SJSA1 (cell line): ENCODE results near the gene RTCA. TPM values are rescaled to one million over a fixed set of nuclear protein-coding genes. Genes with fewer than 3 reads are reported as not detected.

ENCODE experiments used
- DNase-seq, 2 experiments: peaks; one replicate each; pipeline ENCODE4 v3.0.0-alpha.2; 2015 to 2020; ENCODE audit warnings: low spot score in 2 of 2, low read depth in 1 of 2
- H3K27ac ChIP-seq: fragments of 250-450 bp; sonication (Bioruptor Pico); 2 replicates; pipeline ENCODE4 v1.5.1; 2020; ENCODE audit warnings: mild to moderate bottlenecking, moderate library complexity
- H3K27me3 ChIP-seq: fragments of 250-450 bp; sonication (Bioruptor Pico); replicated peaks from 2 replicates; pipeline ENCODE4 v1.5.1; 2020; ENCODE audit warnings: mild to moderate bottlenecking, moderate library complexity
- H3K36me3 ChIP-seq: fragments of 250-450 bp; sonication (Bioruptor Pico); 2 replicates; pipeline ENCODE4 v1.5.1; 2020; ENCODE audit warnings: mild to moderate bottlenecking
- H3K4me1 ChIP-seq: fragments of 250-450 bp; sonication (Bioruptor Pico); replicated peaks from 2 replicates; pipeline ENCODE4 v1.6.1; 2021; ENCODE audit warnings: mild to moderate bottlenecking
- H3K4me3 ChIP-seq: fragments of 250-450 bp; sonication (Bioruptor Pico); 2 replicates; pipeline ENCODE4 v1.5.1; 2020; ENCODE audit warnings: mild to moderate bottlenecking
- H3K9me3 ChIP-seq: fragments of 250-450 bp; sonication (Bioruptor Pico); replicated peaks from 2 replicates; pipeline ENCODE4 v1.5.1; 2020; ENCODE audit warnings: mild to moderate bottlenecking
- total RNA-seq: library from RNA; depleted of rRNA; stranded (reverse); fragments of >200 nt; shearing (Covaris generic); gene quantifications from 2 replicates; pipeline ENCODE4 v1.2.3, GENCODE V29; 2014

RTCA gene
- total RNA-seq, 1 experiment from 2014 or later, result 43.5 TPM

DNA sequence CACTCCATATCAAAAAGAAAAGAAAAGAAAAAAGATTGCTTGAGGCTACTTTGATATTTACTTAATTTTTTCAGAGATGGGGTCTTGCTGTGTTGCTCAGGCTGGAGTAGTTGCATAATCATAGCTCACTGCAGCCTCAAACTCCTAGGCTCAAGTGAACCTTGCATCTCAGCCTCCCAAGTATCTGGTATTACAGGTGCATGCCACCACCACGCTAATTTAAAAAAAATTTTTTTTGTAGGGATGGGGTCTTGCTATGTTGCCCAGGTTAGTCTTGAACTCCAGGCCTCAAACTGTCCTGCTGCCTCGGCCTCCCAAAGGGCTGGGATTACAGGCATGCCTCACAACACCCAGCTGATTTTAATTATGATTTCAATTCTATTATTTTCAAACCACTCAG lies 38.2 kb downstream of the RTCA start:
- no peak for DNase-seq
- Histone ChIP-seq H3K9me3 (no peaks in the 10 kb centered on the region), H3K4me3 (no peak overlapping the region), H3K27ac (no peak overlapping the region), H3K36me3 (no peaks in the 10 kb centered on the region), H3K4me1 (no peaks in the 10 kb centered on the region), H3K27me3 (no peaks in the 10 kb centered on the region)

GRCh38 chr1:100304921-100305320 lies 38.9 kb downstream of the RTCA start:
- no peaks in the 10 kb centered on the region for H3K27me3 ChIP-seq

DNA sequence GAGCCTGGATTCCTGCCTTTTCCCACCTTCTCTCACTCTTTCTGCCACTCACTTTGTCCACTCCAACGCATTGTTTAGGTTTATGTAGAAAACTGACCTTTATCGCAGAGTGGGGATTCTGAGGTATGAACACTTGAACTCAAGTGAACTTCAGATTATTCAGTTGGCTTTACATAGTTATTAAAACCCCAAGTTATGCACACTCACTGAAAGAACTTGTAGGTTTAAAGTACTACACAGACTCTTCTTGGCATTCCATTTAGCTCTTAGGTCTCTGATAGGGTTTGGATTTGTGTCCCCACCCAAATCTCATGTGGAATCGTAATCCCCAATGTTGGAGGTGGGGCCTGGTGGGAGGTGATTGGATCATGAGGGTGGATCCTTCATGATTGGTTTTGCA lies 39.9 kb downstream of the RTCA start:
- Histone ChIP-seq H3K27me3 (no peaks in the 10 kb centered on the region), H3K27ac (no peak overlapping the region), H3K4me3 (no peak overlapping the region), H3K36me3 (no peaks in the 10 kb centered on the region), H3K4me1 (no peaks in the 10 kb centered on the region), H3K9me3 (no peaks in the 10 kb centered on the region)
- no peak for DNase-seq

More at GRCh38 chr1:100304921-100305320, 38.9 kb downstream of the RTCA start:
- Histone ChIP-seq H3K27ac (no peak overlapping the region), H3K36me3 (no peaks in the 10 kb centered on the region), H3K4me3 (no peak overlapping the region), H3K9me3 (no peaks in the 10 kb centered on the region), H3K4me1 (no peaks in the 10 kb centered on the region)
- no peak for DNase-seq

DNA sequence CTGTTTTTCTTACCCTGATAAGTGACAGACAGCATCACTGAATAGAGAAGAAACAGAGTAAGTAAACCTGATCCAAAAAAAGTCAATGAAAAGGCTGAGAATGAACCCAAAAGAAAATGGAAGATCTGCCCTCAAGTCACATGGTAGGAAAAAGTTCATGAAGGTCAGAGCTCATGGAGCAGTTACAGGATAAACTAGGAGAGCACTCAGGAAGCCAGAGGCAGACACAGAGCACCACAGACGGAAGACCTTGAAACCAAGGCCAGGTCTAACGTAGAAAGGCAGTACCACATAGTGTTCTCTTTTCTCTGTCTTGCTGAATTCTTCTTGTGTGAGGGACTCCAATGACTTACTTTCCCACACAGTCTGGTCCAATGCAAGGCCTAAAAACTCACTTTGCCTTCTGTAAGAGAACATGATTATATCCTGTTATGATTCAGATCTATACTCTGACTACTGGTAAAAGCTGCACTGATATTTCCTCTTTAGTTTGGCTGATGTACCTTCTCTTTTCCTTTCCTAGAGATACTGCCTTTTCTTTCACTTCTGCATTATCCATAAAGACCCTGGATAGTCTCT lies 40.8 kb downstream of the RTCA start:
- no peaks in the 10 kb centered on the region for H3K36me3 ChIP-seq

GRCh38 chr1:100308777-100309176 lies 42.8 kb downstream of the RTCA start:
- Histone ChIP-seq H3K9me3 (no peaks in the 10 kb centered on the region), H3K36me3 (no peaks in the 10 kb centered on the region), H3K27me3 (no peaks in the 10 kb centered on the region), H3K4me3 (no peak overlapping the region), H3K27ac (no peak overlapping the region), H3K4me1 (no peaks in the 10 kb centered on the region)
- no peak for DNase-seq

More for the DNA sequence above, 40.8 kb downstream of the RTCA start:
- no peak for DNase-seq
- no peak overlapping the region for H3K27ac ChIP-seq
- H3K4me3 ChIP-seq, result no peak overlapping the region
- H3K27me3 ChIP-seq, result no peaks in the 10 kb centered on the region
- H3K9me3 ChIP-seq, result no peaks in the 10 kb centered on the region
- H3K4me1 ChIP-seq, result no peaks in the 10 kb centered on the region

DNA sequence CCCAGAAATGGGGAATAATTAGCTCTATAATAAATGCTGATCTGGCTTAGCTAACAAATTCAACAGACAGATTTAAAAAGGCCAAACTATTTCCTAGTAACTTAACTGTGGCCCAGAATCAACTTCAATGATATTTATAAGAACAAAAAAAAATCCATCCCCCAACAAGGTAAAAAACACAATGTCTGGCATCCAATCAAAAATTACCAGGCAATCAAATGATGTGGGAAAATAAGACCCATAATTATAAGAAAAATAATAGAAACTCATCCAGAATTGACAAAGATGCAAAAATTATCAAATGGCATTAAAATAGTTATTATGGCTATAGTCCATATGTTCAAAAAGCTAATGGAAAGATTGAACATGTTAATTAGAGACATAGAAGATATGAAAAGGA lies 43.8 kb downstream of the RTCA start:
- no peak for DNase-seq
- Histone ChIP-seq H3K4me3 (no peak overlapping the region), H3K27me3 (no peaks in the 10 kb centered on the region), H3K4me1 (no peaks in the 10 kb centered on the region), H3K27ac (no peak overlapping the region), H3K9me3 (no peaks in the 10 kb centered on the region), H3K36me3 (no peaks in the 10 kb centered on the region)

DNA sequence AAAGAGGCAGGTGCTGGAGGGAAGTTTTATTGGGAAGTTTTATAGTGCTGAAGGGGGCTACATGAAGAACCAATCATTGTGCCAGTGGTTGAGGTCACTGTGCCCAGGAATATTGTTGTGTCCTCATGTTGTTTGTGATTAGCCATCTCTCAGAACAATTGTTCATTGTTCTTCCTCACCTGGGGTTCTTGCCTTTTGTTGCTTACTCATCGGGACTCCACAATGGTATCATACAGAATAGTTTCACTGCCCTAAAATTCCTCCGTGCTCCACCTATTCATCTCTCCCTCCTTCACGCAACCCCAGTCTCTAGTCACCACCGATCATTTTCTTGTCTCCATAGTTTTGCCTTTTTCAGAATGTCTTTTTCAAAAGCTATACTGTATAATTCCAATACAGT lies 47.4 kb downstream of the RTCA start:
- no peaks in the 10 kb centered on the region for H3K4me1 ChIP-seq
- no peak overlapping the region for H3K4me3 ChIP-seq
- H3K36me3 ChIP-seq, result no peaks in the 10 kb centered on the region
- H3K27me3 ChIP-seq, result no peaks in the 10 kb centered on the region
- H3K9me3 ChIP-seq, result no peaks in the 10 kb centered on the region
- DNase-seq, result no peak
- no peak overlapping the region for H3K27ac ChIP-seq

- Histone ChIP-seq H3K9me3 (no peaks in the 10 kb centered on the region), H3K4me1 (no peaks in the 10 kb centered on the region), H3K36me3 (no peaks in the 10 kb centered on the region), H3K27me3 (no peaks in the 10 kb centered on the region), H3K27ac (no peak overlapping the region), H3K4me3 (no peak overlapping the region)
- no peak for DNase-seq
Observed at GRCh38 chr1:100316622-100317021, 50.6 kb downstream of the RTCA start.

DNA sequence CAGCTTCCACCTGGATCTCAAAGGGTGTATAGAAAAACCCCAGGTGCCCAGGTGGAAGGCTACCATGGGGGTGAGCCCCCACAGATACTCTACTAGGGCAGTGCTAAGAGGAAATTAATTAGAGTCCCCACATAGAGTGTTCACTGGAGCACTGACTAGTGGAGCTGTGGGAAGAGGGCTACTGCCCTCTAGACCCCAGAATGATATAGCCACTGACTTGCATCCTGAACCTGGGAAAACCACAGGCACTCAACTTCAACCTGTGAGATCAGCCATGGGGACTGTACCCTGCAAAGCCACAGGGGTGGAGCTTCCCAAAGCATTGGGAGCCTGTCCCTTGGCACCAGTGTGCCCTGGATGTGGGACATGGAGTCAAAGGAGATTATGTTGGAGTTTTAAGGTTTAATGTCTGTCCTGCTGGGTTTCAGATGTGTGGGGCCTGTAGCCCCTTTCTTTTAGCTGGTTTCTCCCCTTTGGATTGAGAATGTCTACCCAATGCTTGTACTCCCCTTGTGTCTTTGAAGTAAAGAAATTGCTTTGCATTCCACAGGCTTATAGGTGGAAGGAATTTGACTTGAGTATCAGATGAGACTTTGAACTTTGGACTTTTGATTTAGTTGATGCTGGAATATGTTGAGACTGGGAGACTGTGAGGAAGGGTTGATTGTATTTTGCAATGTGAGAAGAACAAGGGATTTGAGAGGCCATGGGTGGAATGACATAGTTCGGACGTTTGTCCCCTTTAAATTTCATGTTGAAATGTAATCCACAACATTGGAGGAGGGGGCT lies 54.5 kb downstream of the RTCA start:
- Histone ChIP-seq H3K36me3 (no peaks in the 10 kb centered on the region), H3K27me3 (no peaks in the 10 kb centered on the region; the same call in 1 of the 2 replicates), H3K4me3 (no peak overlapping the region), H3K4me1 (no peaks in the 10 kb centered on the region), H3K9me3 (no peaks in the 10 kb centered on the region), H3K27ac (no peak overlapping the region)
- DNase-seq, result no peak

DNA sequence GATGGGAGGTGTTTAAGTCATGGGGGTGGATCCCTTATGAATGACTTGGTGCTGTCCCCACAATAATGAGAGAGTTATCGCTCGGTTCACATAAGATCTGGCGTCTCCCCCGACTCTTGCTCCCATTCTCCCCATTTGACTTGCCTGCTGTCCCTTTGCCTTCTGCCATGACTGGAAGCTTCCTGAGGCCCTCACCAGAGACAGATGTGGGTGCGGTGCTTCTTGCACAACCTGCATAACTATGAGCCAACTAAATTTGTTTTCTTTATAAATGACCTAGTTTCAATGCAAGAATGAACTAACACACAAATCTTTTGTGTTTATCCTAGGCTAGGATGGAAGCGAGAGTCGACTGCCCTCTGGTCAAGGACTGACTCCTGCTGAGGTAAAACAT lies 55.1 kb downstream of the RTCA start:
- H3K4me3 ChIP-seq, result no peak overlapping the region
- no peaks in the 10 kb centered on the region for H3K9me3 ChIP-seq
- H3K27me3 ChIP-seq, result no peaks in the 10 kb centered on the region; the same call in 1 of the 2 replicates
- H3K36me3 ChIP-seq, result no peaks in the 10 kb centered on the region
- H3K4me1 ChIP-seq, result no peaks in the 10 kb centered on the region
- no peak for DNase-seq
- no peak overlapping the region for H3K27ac ChIP-seq

DNA sequence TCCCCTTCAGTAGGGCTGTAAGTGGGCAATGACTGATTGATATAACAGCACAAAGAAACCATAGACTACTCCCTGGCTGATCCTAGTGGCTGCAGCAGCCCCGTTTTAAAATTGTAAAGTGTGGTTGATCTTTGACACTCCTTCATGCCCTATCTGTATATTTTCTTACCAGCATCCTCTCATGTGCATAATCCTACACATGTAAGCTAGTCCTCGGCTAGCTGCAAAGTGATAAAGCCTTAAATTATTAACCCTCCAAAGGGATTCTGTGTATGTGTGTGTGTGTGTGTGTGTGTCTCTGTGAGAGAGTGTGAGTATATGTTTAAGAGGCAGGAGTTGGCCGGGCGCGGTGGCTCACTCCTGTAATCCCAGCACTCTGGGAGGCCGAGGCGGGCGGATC lies 55.5 kb downstream of the RTCA start:
- no peak for DNase-seq
- Histone ChIP-seq H3K27me3 (no peaks in the 10 kb centered on the region; the same call in 1 of the 2 replicates), H3K36me3 (no peaks in the 10 kb centered on the region), H3K4me3 (no peak overlapping the region), H3K9me3 (no peaks in the 10 kb centered on the region), H3K4me1 (no peaks in the 10 kb centered on the region), H3K27ac (no peak overlapping the region)

GRCh38 chr1:100322436-100323211 lies 56.6 kb downstream of the RTCA start:
- DNase-seq, result no peak
- Histone ChIP-seq H3K27ac (no peak overlapping the region), H3K4me1 (no peaks in the 10 kb centered on the region), H3K9me3 (no peaks in the 10 kb centered on the region), H3K27me3 (no peaks in the 10 kb centered on the region; the same call in 1 of the 2 replicates), H3K4me3 (no peak overlapping the region), H3K36me3 (no peaks in the 10 kb centered on the region)

- H3K4me3 ChIP-seq, result no peak overlapping the region
- H3K9me3 ChIP-seq, result no peaks in the 10 kb centered on the region
- no peak overlapping the region for H3K27ac ChIP-seq
- no peaks in the 10 kb centered on the region; the same call in 1 of the 2 replicates for H3K27me3 ChIP-seq
- no peaks in the 10 kb centered on the region for H3K4me1 ChIP-seq
- no peaks in the 10 kb centered on the region for H3K36me3 ChIP-seq
- no peak for DNase-seq
Observed at GRCh38 chr1:100323419-100324106, 57.5 kb downstream of the RTCA start.
